Thymus (tissue), 11 donors: ENCODE measurements around the gene PDE9A. TPM values are rescaled to one million over a fixed set of nuclear protein-coding genes. Genes with fewer than 3 reads are reported as not detected.

Source experiments
- DNase-seq, 9 donors: peaks; one replicate each; pipeline ENCODE4 v3.0.0-alpha.2; 2013; ENCODE audit warnings: low spot score in 9 of 9, low read depth in 6 of 9, missing footprints in 1 of 9
- H3K27ac ChIP-seq, 2 donors: one replicate each; pipeline ENCODE4 v1.5.1; 2013; ENCODE audit warnings: control low read depth in 1 of 2, low read depth in 1 of 2, low read length in 1 of 2, mild to moderate bottlenecking in 1 of 2, moderate library complexity in 1 of 2
- H3K27me3 ChIP-seq, 2 donors: one replicate each; pipeline ENCODE4 v1.5.1; 2013; ENCODE audit warnings: low read length in 1 of 2; ENCODE audit not compliant: control insufficient read depth in 2 of 2, insufficient read depth in 1 of 2
- H3K36me3 ChIP-seq, 2 donors: one replicate each; pipeline ENCODE4 v1.5.1; 2013; ENCODE audit warnings: low read length in 1 of 2, mild to moderate bottlenecking in 1 of 2, moderate library complexity in 1 of 2; ENCODE audit not compliant: control insufficient read depth in 2 of 2, insufficient read depth in 2 of 2
- H3K4me1 ChIP-seq, 2 donors: one replicate each; pipeline ENCODE4 v1.5.1; 2013; ENCODE audit warnings: low read length in 2 of 2; ENCODE audit not compliant: control insufficient read depth in 2 of 2, insufficient read depth in 2 of 2
- H3K4me3 ChIP-seq, 2 donors: one replicate each; pipeline ENCODE4 v1.5.1; 2013; ENCODE audit warnings: low read length in 2 of 2, control low read depth in 1 of 2, mild to moderate bottlenecking in 1 of 2
- H3K9me3 ChIP-seq, 2 donors: one replicate each; pipeline ENCODE4 v1.5.1; 2013; ENCODE audit warnings: low read length in 1 of 2, mild to moderate bottlenecking in 1 of 2; ENCODE audit not compliant: control insufficient read depth in 2 of 2, insufficient read depth in 1 of 2
- WGBS: extraction: QIAGEN DNeasy Blood & Tissue Kit; methylation state at CpG from one replicate; pipeline ENCODE4 v1.1.7; 2013; 5-methylcytosine and 5-hydroxymethylcytosine counted together
- polyA plus RNA-seq: library from polyadenylated mRNA; stranded (reverse); fragments of 200-250 nt; gene quantifications from one replicate; pipeline ENCODE4 v1.2.3, GENCODE V29; 2013
- total RNA-seq: library from RNA; stranded (reverse); fragments of 120-200 nt; gene quantifications from one replicate; pipeline ENCODE4 v1.2.4, GENCODE V29; 2013
- donor health status: healthy.

PDE9A gene
- total and polyA plus RNA-seq, 2 donors: 8.2 to 14.5 TPM

- Histone ChIP-seq H3K4me1 (peaks cover 0 to 4% of the 10 kb centered on the region in 2 donors), H3K27me3 (no peaks in the 10 kb centered on the region), H3K4me3 (no peak overlapping the region), H3K27ac (no peak overlapping the region), H3K36me3 (peaks cover 0 to 3% of the 10 kb centered on the region in 2 donors), H3K9me3 (no peaks in the 10 kb centered on the region)
- DNase-seq: no peak
- 96% methylated on average over 15 of the region's 15 CpGs for WGBS
These were observed 72.1 kb downstream of the PDE9A start for GRCh38 chr21:42725416-42725930.

- Histone ChIP-seq H3K4me3 (no peak overlapping the region), H3K36me3 (peaks cover 0 to 20% of the 10 kb centered on the region in 2 donors), H3K9me3 (no peaks in the 10 kb centered on the region), H3K4me1 (peaks cover 0 to 10% of the 10 kb centered on the region in 2 donors), H3K27ac (no peak overlapping the region), H3K27me3 (no peaks in the 10 kb centered on the region)
- WGBS: 95% methylated on average over 19 of the region's 19 CpGs
- no peak for DNase-seq
These were observed 78.0 kb downstream of the PDE9A start for GRCh38 chr21:42731264-42732032.

GRCh38 chr21:42732033-42732410 lies 78.6 kb downstream of the PDE9A start:
- Histone ChIP-seq H3K9me3 (no peaks in the 10 kb centered on the region), H3K27ac (no peak overlapping the region), H3K4me1 (peaks cover 0 to 16% of the 10 kb centered on the region in 2 donors), H3K4me3 (no peak overlapping the region), H3K27me3 (no peaks in the 10 kb centered on the region), H3K36me3 (peaks cover 5 to 20% of the 10 kb centered on the region in 2 donors)
- DNase-seq: no peak
- WGBS: 98% methylated on average over 12 of the region's 12 CpGs

- Histone ChIP-seq H3K27ac (no peak overlapping the region), H3K27me3 (no peaks in the 10 kb centered on the region), H3K9me3 (no peaks in the 10 kb centered on the region), H3K4me1 (peaks cover 4 to 27% of the 10 kb centered on the region in 2 donors), H3K4me3 (no peak overlapping the region), H3K36me3 (peaks cover 7 to 20% of the 10 kb centered on the region in 2 donors)
- 72% methylated on average over 7 of the region's 7 CpGs for WGBS
- no peak for DNase-seq
These were observed 79.7 kb downstream of the PDE9A start for GRCh38 chr21:42733037-42733627.

GRCh38 chr21:42733874-42734273 lies 80.5 kb downstream of the PDE9A start:
- Histone ChIP-seq H3K4me3 (no peak overlapping the region), H3K4me1 (peaks cover 10 to 34% of the 10 kb centered on the region in 2 donors), H3K27me3 (no peaks in the 10 kb centered on the region), H3K9me3 (no peaks in the 10 kb centered on the region), H3K27ac (no peak overlapping the region), H3K36me3 (peaks cover 7 to 20% of the 10 kb centered on the region in 2 donors)
- DNase-seq: no peak
- 96% methylated on average over 7 of the region's 7 CpGs for WGBS

GRCh38 chr21:42734323-42734971 lies 81.0 kb downstream of the PDE9A start:
- H3K4me1 ChIP-seq: peaks cover 13 to 40% of the 10 kb centered on the region in 2 donors
- WGBS: 46% methylated on average over 7 of the region's 7 CpGs
- no peak for DNase-seq
- no peak overlapping the region for H3K4me3 ChIP-seq
- no peaks in the 10 kb centered on the region for H3K9me3 ChIP-seq
- H3K27me3 ChIP-seq: no peaks in the 10 kb centered on the region
- peaks cover 7 to 20% of the 10 kb centered on the region in 2 donors for H3K36me3 ChIP-seq
- H3K27ac ChIP-seq: no peak overlapping the region

- 99% methylated on average over 8 of the region's 8 CpGs for WGBS
- Histone ChIP-seq H3K27ac (no peak overlapping the region), H3K4me1 (peaks cover 13 to 41% of the 10 kb centered on the region in 2 donors)
These were observed 81.6 kb downstream of the PDE9A start for GRCh38 chr21:42735061-42735460.

GRCh38 chr21:42735944-42736343 lies 82.5 kb downstream of the PDE9A start:
- H3K4me3 ChIP-seq: no peak overlapping the region
- H3K36me3 ChIP-seq: peaks cover 7 to 20% of the 10 kb centered on the region in 2 donors
- H3K4me1 ChIP-seq: peaks cover 13 to 41% of the 10 kb centered on the region in 2 donors
- no peaks in the 10 kb centered on the region for H3K9me3 ChIP-seq
- no peak overlapping the region for H3K27ac ChIP-seq
- no peaks in the 10 kb centered on the region for H3K27me3 ChIP-seq
- 95% methylated on average over 10 of the region's 10 CpGs for WGBS
- DNase-seq: no peak

More at GRCh38 chr21:42735061-42735460, 81.6 kb downstream of the PDE9A start:
- peaks cover 7 to 20% of the 10 kb centered on the region in 2 donors for H3K36me3 ChIP-seq
- no peak overlapping the region for H3K4me3 ChIP-seq
- H3K9me3 ChIP-seq: no peaks in the 10 kb centered on the region
- no peak for DNase-seq
- H3K27me3 ChIP-seq: no peaks in the 10 kb centered on the region
